Smooth muscle cell (in vitro differentiated cells): ENCODE measurements around the gene KDM4C. TPM values are rescaled to one million over a fixed set of nuclear protein-coding genes. Genes with fewer than 3 reads are reported as not detected.

Source experiments
- DNase-seq: peaks from one replicate; lab custom pipeline; 2025; ENCODE audit not compliant: unreplicated experiment; lab: John Stamatoyannopoulos, UW
- H2AFZ ChIP-seq: fragments of 200-600 bp; sonication (generic); 2 replicates; pipeline ENCODE4 v1.6.0; 2016; ENCODE audit warnings: antibody characterized with exemption, low read depth, mild to moderate bottlenecking
- H3F3A ChIP-seq: fragments of 200-600 bp; sonication (generic); 2 replicates; pipeline ENCODE4 v1.6.0; 2017; ENCODE audit warnings: antibody characterized with exemption, low read depth
- H3K27ac ChIP-seq: fragments of 200-600 bp; sonication (generic); 2 replicates; pipeline ENCODE4 v1.5.1; 2016; ENCODE audit warnings: low read depth, mild to moderate bottlenecking
- H3K27me3 ChIP-seq: fragments of 200-600 bp; sonication (generic); 2 replicates; pipeline ENCODE4 v1.6.1; 2016; ENCODE audit warnings: low read depth, mild to moderate bottlenecking
- H3K36me3 ChIP-seq: fragments of 200-600 bp; sonication (generic); 2 replicates; pipeline ENCODE4 v1.5.1; 2016; ENCODE audit warnings: low read depth
- H3K4me1 ChIP-seq: fragments of 200-600 bp; sonication (generic); 2 replicates; pipeline ENCODE4 v1.5.1; 2016; ENCODE audit warnings: low read depth
- H3K4me2 ChIP-seq: fragments of 200-600 bp; sonication (generic); 2 replicates; pipeline ENCODE4 v1.6.0; 2016; ENCODE audit warnings: mild to moderate bottlenecking
- H3K4me3 ChIP-seq: fragments of 200-600 bp; sonication (generic); 2 replicates; pipeline ENCODE4 v1.5.1; 2016; ENCODE audit warnings: mild to moderate bottlenecking
- H3K79me2 ChIP-seq: fragments of 200-600 bp; sonication (generic); 2 replicates; pipeline ENCODE4 v1.6.0; 2016; ENCODE audit warnings: low read depth, mild to moderate bottlenecking
- H3K9ac ChIP-seq: fragments of 200-600 bp; sonication (generic); 2 replicates; pipeline ENCODE4 v1.6.0; 2016; ENCODE audit warnings: low read depth
- H3K9me3 ChIP-seq: fragments of 200-600 bp; sonication (generic); replicated peaks from 2 replicates; pipeline ENCODE4 v1.5.1; 2016; ENCODE audit warnings: low read depth
- H4K20me1 ChIP-seq: fragments of 200-600 bp; sonication (generic); 2 replicates; pipeline ENCODE4 v1.6.0; 2016; ENCODE audit warnings: low read depth
- WGBS: methylation state at CpG from one replicate; pipeline ENCODE4 v1.1.7; 2016; ENCODE audit warnings: low lambda C conversion rate; 5-methylcytosine and 5-hydroxymethylcytosine counted together
- polyA plus RNA-seq: library from polyadenylated mRNA; unstranded; fragments of >200 nt; fragmentation: Nextera tagmentation; extraction: Ambion mirVana; gene quantifications from 2 replicates; pipeline ENCODE4 v1.2.1, GENCODE V29; 2016
- total RNA-seq: library from RNA; depleted of rRNA; stranded (reverse); fragments of >200 nt; gene quantifications from 2 replicates; pipeline ENCODE4 v1.2.3, GENCODE V29; 2014
- TF ChIP-seq, protein P1 (sequence below): fragments of 200-600 bp; sonication (generic); IDR thresholded peaks from 2 replicates; pipeline ENCODE4 v1.5.1; 2017; ENCODE audit warnings: borderline replicate concordance, mild to moderate bottlenecking, antibody characterized with exemption; ENCODE audit not compliant: insufficient read depth, poor library complexity, severe bottlenecking

Gene KDM4C
- total and polyA plus RNA-seq, 2 experiments from 2014 or later: 7.5 to 20.2 TPM

DNA sequence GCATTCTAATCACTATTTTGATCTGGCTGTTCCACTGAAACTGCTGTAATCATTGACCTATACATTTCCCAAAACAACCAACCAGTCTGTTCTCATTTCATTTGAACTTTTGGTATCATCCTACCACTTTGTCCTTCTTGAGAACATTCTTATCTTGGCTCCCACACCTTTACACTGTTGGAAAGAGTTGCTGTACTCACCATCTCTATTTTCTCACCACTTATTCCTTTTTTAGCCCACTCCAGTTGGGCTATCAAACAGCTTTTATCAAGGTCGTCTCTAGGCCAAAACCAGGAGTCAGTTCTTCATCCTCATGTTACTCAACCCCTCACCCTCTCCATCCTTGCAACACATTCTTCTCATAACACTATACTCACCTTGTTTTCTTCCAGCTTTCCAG is 170.1 kb downstream of the KDM4C start:
- H3K27ac ChIP-seq: no peak overlapping the region
- TF ChIP-seq, protein P1, sequence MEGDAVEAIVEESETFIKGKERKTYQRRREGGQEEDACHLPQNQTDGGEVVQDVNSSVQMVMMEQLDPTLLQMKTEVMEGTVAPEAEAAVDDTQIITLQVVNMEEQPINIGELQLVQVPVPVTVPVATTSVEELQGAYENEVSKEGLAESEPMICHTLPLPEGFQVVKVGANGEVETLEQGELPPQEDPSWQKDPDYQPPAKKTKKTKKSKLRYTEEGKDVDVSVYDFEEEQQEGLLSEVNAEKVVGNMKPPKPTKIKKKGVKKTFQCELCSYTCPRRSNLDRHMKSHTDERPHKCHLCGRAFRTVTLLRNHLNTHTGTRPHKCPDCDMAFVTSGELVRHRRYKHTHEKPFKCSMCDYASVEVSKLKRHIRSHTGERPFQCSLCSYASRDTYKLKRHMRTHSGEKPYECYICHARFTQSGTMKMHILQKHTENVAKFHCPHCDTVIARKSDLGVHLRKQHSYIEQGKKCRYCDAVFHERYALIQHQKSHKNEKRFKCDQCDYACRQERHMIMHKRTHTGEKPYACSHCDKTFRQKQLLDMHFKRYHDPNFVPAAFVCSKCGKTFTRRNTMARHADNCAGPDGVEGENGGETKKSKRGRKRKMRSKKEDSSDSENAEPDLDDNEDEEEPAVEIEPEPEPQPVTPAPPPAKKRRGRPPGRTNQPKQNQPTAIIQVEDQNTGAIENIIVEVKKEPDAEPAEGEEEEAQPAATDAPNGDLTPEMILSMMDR: no peak
- H3K4me2 ChIP-seq: no peak overlapping the region
- no peak overlapping the region for H3K9ac ChIP-seq
- H2AFZ ChIP-seq: no peak overlapping the region
- H3K4me3 ChIP-seq: no peak overlapping the region
- H3K27me3 ChIP-seq: peaks cover 31% of the 10 kb centered on the region
- H4K20me1 ChIP-seq: peaks cover 98% of the 10 kb centered on the region
- H3K9me3 ChIP-seq: no peaks in the 10 kb centered on the region
- WGBS: 93% methylated on average over 1 of the region's 1 CpG
- no peaks in the 10 kb centered on the region for H3K36me3 ChIP-seq
- H3K4me1 ChIP-seq: peaks cover 12% of the 10 kb centered on the region
- H3F3A ChIP-seq: peaks cover 18% of the 10 kb centered on the region
- no peaks in the 10 kb centered on the region for H3K79me2 ChIP-seq
- DNase-seq: no peak

DNA sequence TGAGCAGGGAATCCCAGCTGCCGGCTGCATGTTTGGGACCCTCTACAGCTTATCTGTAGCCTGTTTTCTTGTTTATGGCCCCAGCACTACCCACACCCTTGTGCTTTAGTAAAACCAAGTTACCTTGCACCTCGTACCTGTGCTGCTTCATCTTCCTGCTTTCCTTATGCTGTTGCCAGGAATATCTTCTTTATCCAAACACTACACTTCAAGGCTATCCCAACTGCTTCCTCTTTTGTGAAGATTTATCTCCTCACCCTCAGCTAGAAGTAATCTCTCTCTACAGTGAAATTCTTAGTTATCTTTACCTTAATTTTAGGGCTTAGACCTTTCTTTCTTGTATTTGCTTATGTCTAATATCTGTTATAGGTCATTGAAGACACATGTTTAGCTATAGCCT is 171.1 kb downstream of the KDM4C start:
- no peaks in the 10 kb centered on the region for H3K79me2 ChIP-seq
- H3K4me2 ChIP-seq: no peak overlapping the region
- H3K9ac ChIP-seq: no peak overlapping the region
- peaks cover 18% of the 10 kb centered on the region for H3F3A ChIP-seq
- TF ChIP-seq, protein P1: no peak
- no peak overlapping the region for H3K4me3 ChIP-seq
- peaks cover 12% of the 10 kb centered on the region for H3K4me1 ChIP-seq
- H4K20me1 ChIP-seq: peaks cover 98% of the 10 kb centered on the region
- 94% methylated on average over 2 of the region's 2 CpGs for WGBS
- DNase-seq: no peak
- H3K27me3 ChIP-seq: peaks cover 21% of the 10 kb centered on the region
- H3K9me3 ChIP-seq: no peaks in the 10 kb centered on the region
- no peak overlapping the region for H3K27ac ChIP-seq
- no peak overlapping the region for H2AFZ ChIP-seq
- no peaks in the 10 kb centered on the region for H3K36me3 ChIP-seq

DNA sequence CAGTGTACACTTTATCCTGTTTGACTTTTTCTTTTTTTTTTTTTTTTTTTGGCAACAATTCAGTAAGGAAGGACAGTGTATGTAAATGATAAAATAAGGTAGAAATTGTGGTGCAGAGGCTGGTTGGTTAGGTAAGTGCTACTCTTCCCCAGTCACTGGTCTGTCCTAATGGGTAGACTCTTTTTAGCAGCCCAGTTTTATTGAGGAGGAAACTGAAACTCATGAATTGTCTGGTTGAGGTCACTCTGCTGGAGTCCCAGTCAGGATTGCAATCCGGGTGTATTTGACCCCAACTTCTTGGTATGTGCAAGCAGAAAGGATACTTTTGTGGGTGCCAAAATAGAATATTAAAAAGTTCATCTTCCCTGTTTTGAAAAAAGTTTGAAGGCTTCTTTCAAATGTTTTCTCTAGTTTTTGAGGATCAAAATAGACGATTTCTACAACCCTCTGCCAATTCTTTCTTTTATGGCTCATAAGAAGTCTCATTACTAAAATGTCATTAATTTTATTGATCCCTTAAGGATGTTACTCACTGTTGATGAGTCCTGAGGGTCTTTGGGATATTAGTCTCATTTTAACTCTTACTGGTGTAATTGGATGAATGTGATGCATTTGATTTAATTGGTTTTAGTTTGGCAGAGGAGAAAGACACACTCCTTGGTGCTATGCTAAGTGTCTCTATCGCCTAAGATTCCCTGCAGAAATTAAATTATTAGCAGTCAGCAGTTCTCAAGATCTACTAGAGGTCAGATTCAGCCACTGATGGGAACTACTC is 171.9 kb downstream of the KDM4C start:
- Histone ChIP-seq H3K4me3 (no peak overlapping the region), H3K36me3 (no peaks in the 10 kb centered on the region), H3K9me3 (no peaks in the 10 kb centered on the region), H3K9ac (no peak overlapping the region), H3K27me3 (peaks cover 17% of the 10 kb centered on the region), H3K4me1 (peaks cover 12% of the 10 kb centered on the region), H3F3A (peaks cover 18% of the 10 kb centered on the region), H3K4me2 (no peak overlapping the region), H4K20me1 (peaks cover 98% of the 10 kb centered on the region), H3K79me2 (no peaks in the 10 kb centered on the region), H2AFZ (no peak overlapping the region), H3K27ac (no peak overlapping the region)
- DNase-seq: no peak
- 94% methylated on average over 3 of the region's 3 CpGs for WGBS
- TF ChIP-seq, protein P1: no peak

GRCh38 chr9:6930827-6931226 is 173.1 kb downstream of the KDM4C start:
- H3K9me3 ChIP-seq: no peaks in the 10 kb centered on the region
- H2AFZ ChIP-seq: no peak overlapping the region
- peak overlapping the region; percentile 53 for H3K4me2 ChIP-seq
- peaks cover 9% of the 10 kb centered on the region for H3K4me1 ChIP-seq
- peaks cover 94% of the 10 kb centered on the region for H4K20me1 ChIP-seq
- H3K4me3 ChIP-seq: no peak overlapping the region
- DNase-seq: no peak
- H3K27me3 ChIP-seq: peaks cover 17% of the 10 kb centered on the region
- H3F3A ChIP-seq: peaks cover 8% of the 10 kb centered on the region
- H3K27ac ChIP-seq: peak overlapping the region; percentile 23
- no peak overlapping the region for H3K9ac ChIP-seq
- H3K79me2 ChIP-seq: no peaks in the 10 kb centered on the region
- TF ChIP-seq, protein P1: no peak
- no peaks in the 10 kb centered on the region for H3K36me3 ChIP-seq
